GM23338 (cell line): ENCODE measurements around the gene SH2D6. TPM values are rescaled to one million over a fixed set of nuclear protein-coding genes. Genes with fewer than 3 reads are reported as not detected.

Source experiments
- ATAC-seq: fragments of 200-7000 bp; cut with Tn5 transposase; 3 replicates; pipeline ENCODE4 v1.9.1; 2020
- DNase-seq: peaks from one replicate; pipeline ENCODE4 v3.0.0-alpha.2; 2015; ENCODE audit warnings: low spot score
- H2AFZ ChIP-seq: fragments of 200-600 bp; sonication (generic); 2 replicates; pipeline ENCODE4 v1.8.0; 2016; ENCODE audit warnings: antibody characterized with exemption, mild to moderate bottlenecking, moderate library complexity
- H3F3A ChIP-seq: fragments of 200-600 bp; sonication (generic); replicated peaks from 2 replicates; pipeline ENCODE4 v1.8.0; 2017; ENCODE audit warnings: antibody characterized with exemption, mixed run types, low read depth
- H3K27ac ChIP-seq: fragments of 200-600 bp; sonication (generic); 2 replicates; pipeline ENCODE4 v1.6.1; 2016; ENCODE audit warnings: low read depth
- H3K27me3 ChIP-seq: fragments of 200-600 bp; sonication (generic); 2 replicates; pipeline ENCODE4 v1.8.0; 2016; ENCODE audit warnings: mild to moderate bottlenecking, mixed run types, moderate library complexity; ENCODE audit not compliant: insufficient read depth
- H3K36me3 ChIP-seq: fragments of 200-600 bp; sonication (generic); 2 replicates; pipeline ENCODE4 v1.8.0; 2016; ENCODE audit warnings: mild to moderate bottlenecking; ENCODE audit not compliant: insufficient read depth
- H3K4me1 ChIP-seq: fragments of 200-600 bp; sonication (generic); 2 replicates; pipeline ENCODE4 v1.8.0; 2016; ENCODE audit warnings: mild to moderate bottlenecking, moderate library complexity; ENCODE audit not compliant: insufficient read depth
- H3K4me2 ChIP-seq: fragments of 200-600 bp; sonication (generic); 2 replicates; pipeline ENCODE4 v1.7.1; 2017; ENCODE audit warnings: mixed run types
- H3K4me3 ChIP-seq: fragments of 200-600 bp; sonication (generic); 2 replicates; pipeline ENCODE4 v1.6.1; 2016; ENCODE audit warnings: mixed run types
- H3K79me2 ChIP-seq: fragments of 200-600 bp; sonication (generic); replicated peaks from 2 replicates; pipeline ENCODE4 v1.8.0; 2017; ENCODE audit warnings: mild to moderate bottlenecking; ENCODE audit not compliant: insufficient read depth
- H3K9me2 ChIP-seq: fragments of 200-600 bp; sonication (generic); 2 replicates; pipeline ENCODE4 v1.8.0; 2017; ENCODE audit not compliant: insufficient read depth
- H4K20me1 ChIP-seq: fragments of 200-600 bp; sonication (generic); replicated peaks from 2 replicates; pipeline ENCODE4 v1.8.0; 2017; ENCODE audit warnings: mild to moderate bottlenecking; ENCODE audit not compliant: insufficient read depth
- H3K27ac Mint-ChIP-seq: 2 replicates; pipeline ENCODE4 v1.8.0; 2020; ENCODE audit warnings: inconsistent platforms, mild to moderate bottlenecking, moderate library complexity, mixed read lengths
- H3K27me3 Mint-ChIP-seq: 3 replicates; pipeline ENCODE4 v1.8.0; 2022; ENCODE audit warnings: low read depth, mild to moderate bottlenecking, moderate library complexity, mixed read lengths, inconsistent platforms; ENCODE audit not compliant: insufficient read depth, poor library complexity
- H3K36me3 Mint-ChIP-seq: 3 replicates; pipeline ENCODE4 v1.8.0; 2021; ENCODE audit warnings: low read depth, mild to moderate bottlenecking, inconsistent platforms, moderate library complexity, mixed read lengths
- H3K4me1 Mint-ChIP-seq: 3 replicates; pipeline ENCODE4 v1.8.0; 2020; ENCODE audit warnings: mild to moderate bottlenecking, inconsistent platforms, mixed read lengths
- H3K4me3 Mint-ChIP-seq: 3 replicates; pipeline ENCODE4 v1.8.0; 2021; ENCODE audit warnings: moderate library complexity, mild to moderate bottlenecking, inconsistent platforms, mixed read lengths
- H3K9me3 Mint-ChIP-seq: 3 replicates; pipeline ENCODE4 v1.8.0; 2020; ENCODE audit warnings: moderate library complexity, mild to moderate bottlenecking, inconsistent platforms, mixed read lengths
- CREB1 ChIP-seq: fragments of 250-450 bp; sonication (Bioruptor Pico); IDR thresholded peaks from 2 replicates; pipeline ENCODE4 v1.5.0; 2020; ENCODE audit warnings: low read depth, mild to moderate bottlenecking, moderate library complexity
- CTCF ChIP-seq, 2 experiments: fragments of 200-600 bp in 1 of 2; sonication (generic) in 1 of 2; conservative IDR thresholded peaks; 2 replicates each; pipeline versions ENCODE4 v1.5.1 to v1.6.1; 2016 to 2017; ENCODE audit warnings: antibody characterized with exemption in 2 of 2, low read depth in 2 of 2, mild to moderate bottlenecking in 2 of 2, moderate library complexity in 1 of 2
- JUNB ChIP-seq: IDR thresholded peaks from one replicate; pipeline ENCODE4 v1.6.1; 2016; ENCODE audit warnings: antibody characterized with exemption; ENCODE audit not compliant: unreplicated experiment
- NANOG ChIP-seq: IDR thresholded peaks from 2 replicates; pipeline ENCODE4 v1.6.1; 2016; ENCODE audit warnings: antibody characterized with exemption, borderline replicate concordance
- POLR2AphosphoS5 ChIP-seq: IDR thresholded peaks from 2 replicates; pipeline ENCODE4 v1.6.1; 2016; ENCODE audit warnings: antibody characterized with exemption, low read depth
- STAT1 ChIP-seq: IDR thresholded peaks from one replicate; pipeline ENCODE4 v1.6.1; 2016; ENCODE audit warnings: antibody characterized with exemption; ENCODE audit not compliant: unreplicated experiment
- ZNF462 ChIP-seq: fragments of 250-450 bp; sonication (Bioruptor Pico); IDR thresholded peaks from 2 replicates; pipeline ENCODE4 v1.5.0; 2020; ENCODE audit warnings: mild to moderate bottlenecking, moderate library complexity
- polyA plus RNA-seq: library from polyadenylated mRNA; unstranded; fragments of >200 nt; fragmentation: Nextera tagmentation; extraction: Ambion mirVana; gene quantifications from 2 replicates; pipeline ENCODE4 v1.2.1, GENCODE V29; 2016
- total RNA-seq: library from RNA; depleted of rRNA; stranded (reverse); fragments of >200 nt; shearing (Covaris generic); gene quantifications from 2 replicates; pipeline ENCODE4 v1.2.3, GENCODE V29; 2014

Gene SH2D6
- total and polyA plus RNA-seq, 2 experiments from 2014 or later, result 0.37 TPM; not detected in 1

- H3K27ac ChIP-seq, result no peak overlapping the region
- peaks cover 7% of the 10 kb centered on the region for H3K9me2 ChIP-seq
- H3K4me2 ChIP-seq, result peak overlapping the region; percentile 4; the same call in 1 of the 2 replicates
- no peaks in the 10 kb centered on the region for H4K20me1 ChIP-seq
- no peak overlapping the region for H3K4me3 ChIP-seq
- H2AFZ ChIP-seq, result no peak overlapping the region; the same call in 1 of the 2 replicates
- no peaks in the 10 kb centered on the region for H3K79me2 ChIP-seq
- TF ChIP-seq CTCF (conservative IDR thresholded peaks at IDR 0.05; ENCODE audit: low read depth in 2 of 2), result no peak
- TF ChIP-seq STAT1, result no peak
- no peak for TF ChIP-seq JUNB
- no peaks in the 10 kb centered on the region for H3K27me3 ChIP-seq
- peaks cover 16% of the 10 kb centered on the region for H3K4me1 ChIP-seq
- peaks cover 39% of the 10 kb centered on the region for H3K4me1 Mint-ChIP-seq
- H3K4me3 Mint-ChIP-seq, result peak overlapping the region; percentile 0; the same call in 1 of the 3 replicates
- peaks cover 11% of the 10 kb centered on the region for H3K27me3 Mint-ChIP-seq
- no peak for ATAC-seq
- no peak for DNase-seq
- no peaks in the 10 kb centered on the region for H3K36me3 ChIP-seq
- H3K36me3 Mint-ChIP-seq, result no peaks in the 10 kb centered on the region; the same call in 2 of the 3 replicates
- H3K9me3 Mint-ChIP-seq, result peaks cover 3% of the 10 kb centered on the region; the same call in 2 of the 3 replicates
- no peak overlapping the region for H3K27ac Mint-ChIP-seq
- no peaks in the 10 kb centered on the region for H3F3A ChIP-seq
Observed at GRCh38 chr2:85457877-85458316, 39.4 kb downstream of the SH2D6 start.

GRCh38 chr2:85458601-85459563 lies 40.4 kb downstream of the SH2D6 start:
- ATAC-seq, result peak; percentile 35
- H3K36me3 ChIP-seq, result no peaks in the 10 kb centered on the region
- H3K27me3 ChIP-seq, result no peaks in the 10 kb centered on the region
- TF ChIP-seq NANOG, result 0 out of 2 replicates have a peak, but pooled peaks have one; percentile 46
- no peak for TF ChIP-seq POLR2AphosphoS5
- TF ChIP-seq CREB1 (CRISPR knock-in tag), result peak; percentile 71
- TF ChIP-seq ZNF462 (CRISPR knock-in tag), result peak; percentile 80
- Mint-ChIP-seq H3K4me3 (peak overlapping the region; percentile 10; the same call in 1 of the 3 replicates), H3K27ac (peak overlapping the region; percentile 93), H3K9me3 (peaks cover 3% of the 10 kb centered on the region; the same call in 2 of the 3 replicates), H3K36me3 (no peaks in the 10 kb centered on the region; the same call in 2 of the 3 replicates), H3K27me3 (peaks cover 11% of the 10 kb centered on the region), H3K4me1 (peaks cover 39% of the 10 kb centered on the region)
- peaks cover 16% of the 10 kb centered on the region for H3K4me1 ChIP-seq
- H4K20me1 ChIP-seq, result no peaks in the 10 kb centered on the region
- H3K79me2 ChIP-seq, result no peaks in the 10 kb centered on the region
- H3K9me2 ChIP-seq, result peaks cover 7% of the 10 kb centered on the region
- no peaks in the 10 kb centered on the region for H3F3A ChIP-seq
- peak; percentile 71 for DNase-seq
- no peak overlapping the region for H3K4me3 ChIP-seq
- H3K27ac ChIP-seq, result peak overlapping the region; percentile 35
- H2AFZ ChIP-seq, result no peak overlapping the region
- peak overlapping the region; percentile 8 for H3K4me2 ChIP-seq
